ENCODE data around the gene CD248. TPM values are rescaled to one million over a fixed set of nuclear protein-coding genes. Genes with fewer than 3 reads are reported as not detected.

The CD248 gene
- total RNA-seq, 1 donor from 2014 or later = 31.9 TPM

- Mint-ChIP-seq H3K4me1 (ENCODE audit: unreplicated experiment) (peaks cover 8% of the 10 kb centered on the region), H3K36me3 (no peaks in the 10 kb centered on the region), H3K27ac (no peak overlapping the region), H3K27me3 (no peaks in the 10 kb centered on the region), H3K4me3 (peak overlapping the region; percentile 76), H3K9me3 (no peaks in the 10 kb centered on the region)
- TF ChIP-seq CTCF (conservative IDR thresholded peaks at IDR 0.05) = no peak
- DNase-seq (ENCODE audit: extremely low spot score, unreplicated experiment) = no peak
These were observed 18.0 kb upstream of the CD248 start for GRCh38 chr11:66334605-66335442.

GRCh38 chr11:66333896-66334604 is 17.2 kb upstream of the CD248 start:
- no peak for DNase-seq (ENCODE audit: extremely low spot score, unreplicated experiment)
- Mint-ChIP-seq H3K36me3 (no peaks in the 10 kb centered on the region), H3K27me3 (no peaks in the 10 kb centered on the region), H3K4me3 (no peak overlapping the region), H3K9me3 (no peaks in the 10 kb centered on the region), H3K4me1 (ENCODE audit: unreplicated experiment) (peaks cover 6% of the 10 kb centered on the region), H3K27ac (no peak overlapping the region)
- no peak for TF ChIP-seq CTCF (conservative IDR thresholded peaks at IDR 0.05)

- no peaks in the 10 kb centered on the region for H3K36me3 Mint-ChIP-seq
- H3K4me1 Mint-ChIP-seq (ENCODE audit: unreplicated experiment) = peaks cover 9% of the 10 kb centered on the region
- no peaks in the 10 kb centered on the region for H3K9me3 Mint-ChIP-seq
These were observed 16.5 kb upstream of the CD248 start for GRCh38 chr11:66333220-66333877.

GRCh38 chr11:66332371-66333219 is 15.8 kb upstream of the CD248 start:
- Mint-ChIP-seq H3K27me3 (no peaks in the 10 kb centered on the region), H3K9me3 (no peaks in the 10 kb centered on the region), H3K27ac (no peak overlapping the region), H3K36me3 (no peaks in the 10 kb centered on the region), H3K4me3 (no peak overlapping the region), H3K4me1 (ENCODE audit: unreplicated experiment) (peaks cover 13% of the 10 kb centered on the region)
- DNase-seq (ENCODE audit: extremely low spot score, unreplicated experiment) = no peak
- no peak for TF ChIP-seq CTCF (conservative IDR thresholded peaks at IDR 0.05)

More at GRCh38 chr11:66333220-66333877, 16.5 kb upstream of the CD248 start:
- DNase-seq (ENCODE audit: extremely low spot score, unreplicated experiment) = no peak
- TF ChIP-seq CTCF (conservative IDR thresholded peaks at IDR 0.05) = no peak
- no peak overlapping the region for H3K27ac Mint-ChIP-seq
- no peaks in the 10 kb centered on the region for H3K27me3 Mint-ChIP-seq
- H3K4me3 Mint-ChIP-seq = no peak overlapping the region

Data from type B pancreatic cell (in vitro differentiated cells).